Stimulated activated CD4-positive, alpha-beta T cell treated with anti-CD3 and anti-CD28 coated beads, TNF-alpha, amount 100 ng/mL, for 24 hours (primary cell): Measurements from ENCODE around the gene ALKBH5.

Experiments used
- DNase-seq, 3 experiments: peaks; one replicate each; pipeline ENCODE4 v3.0.0-alpha.2; 2020; ENCODE audit warnings: low read depth in 3 of 3

Gene ALKBH5

DNA sequence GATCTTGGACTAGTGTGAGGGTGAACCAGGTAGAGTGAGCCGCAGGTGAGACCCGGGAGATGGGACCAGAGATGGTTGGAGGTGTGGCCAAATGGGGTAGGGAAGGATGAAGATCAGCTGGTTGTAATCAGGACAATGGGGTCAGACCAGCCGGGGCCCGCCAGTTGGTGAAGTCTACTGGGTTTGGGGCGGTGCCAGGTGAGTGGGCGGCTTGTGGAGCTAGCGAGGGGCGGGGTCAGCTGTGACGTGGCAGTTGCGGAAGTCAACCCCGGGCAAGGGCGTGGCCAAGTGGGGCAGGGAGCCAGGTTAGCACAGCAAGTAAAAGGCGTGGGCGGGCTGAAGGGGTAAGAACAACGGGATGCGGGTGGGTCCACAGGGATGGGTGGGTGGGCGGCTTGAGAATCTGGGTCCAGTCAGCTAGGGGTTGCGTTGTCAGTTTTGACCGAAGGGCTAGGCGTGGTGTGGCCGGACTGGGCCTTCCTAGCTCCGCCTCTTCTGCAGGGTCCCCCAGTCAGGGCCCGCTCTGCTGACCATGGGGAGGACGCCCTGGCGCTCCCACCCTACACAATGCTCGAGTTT is 25.5 kb upstream of the ALKBH5 start:
- DNase-seq: peak; percentile 84 to 96 (median 87)

DNA sequence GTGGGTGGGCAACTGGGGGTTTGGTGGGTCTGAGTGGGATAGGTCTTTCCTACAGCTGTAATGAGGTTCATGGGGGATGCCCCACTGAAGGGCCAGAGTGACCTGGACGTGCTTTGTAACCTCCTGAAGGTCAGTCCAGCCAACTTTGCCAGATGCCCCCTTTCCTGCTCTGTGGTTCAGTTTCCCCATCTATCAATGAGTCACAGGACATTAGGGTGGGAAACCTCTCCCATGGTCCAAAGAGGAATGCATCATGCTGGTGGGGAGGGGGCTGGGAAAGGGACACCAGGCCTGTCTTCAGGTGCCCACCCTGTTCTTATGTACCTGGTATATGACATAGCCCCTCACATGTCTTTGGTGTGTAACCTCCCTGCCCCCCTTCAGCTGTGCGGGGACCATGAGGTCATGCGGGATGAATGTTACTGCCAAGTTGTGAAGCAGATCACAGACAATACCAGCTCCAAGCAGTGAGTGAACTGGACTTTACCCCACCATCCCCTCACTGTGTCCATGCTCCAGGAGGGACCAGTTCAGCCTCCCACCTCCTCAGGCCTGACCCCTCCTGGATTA is 24.0 kb upstream of the ALKBH5 start:
- no peak for DNase-seq

DNA sequence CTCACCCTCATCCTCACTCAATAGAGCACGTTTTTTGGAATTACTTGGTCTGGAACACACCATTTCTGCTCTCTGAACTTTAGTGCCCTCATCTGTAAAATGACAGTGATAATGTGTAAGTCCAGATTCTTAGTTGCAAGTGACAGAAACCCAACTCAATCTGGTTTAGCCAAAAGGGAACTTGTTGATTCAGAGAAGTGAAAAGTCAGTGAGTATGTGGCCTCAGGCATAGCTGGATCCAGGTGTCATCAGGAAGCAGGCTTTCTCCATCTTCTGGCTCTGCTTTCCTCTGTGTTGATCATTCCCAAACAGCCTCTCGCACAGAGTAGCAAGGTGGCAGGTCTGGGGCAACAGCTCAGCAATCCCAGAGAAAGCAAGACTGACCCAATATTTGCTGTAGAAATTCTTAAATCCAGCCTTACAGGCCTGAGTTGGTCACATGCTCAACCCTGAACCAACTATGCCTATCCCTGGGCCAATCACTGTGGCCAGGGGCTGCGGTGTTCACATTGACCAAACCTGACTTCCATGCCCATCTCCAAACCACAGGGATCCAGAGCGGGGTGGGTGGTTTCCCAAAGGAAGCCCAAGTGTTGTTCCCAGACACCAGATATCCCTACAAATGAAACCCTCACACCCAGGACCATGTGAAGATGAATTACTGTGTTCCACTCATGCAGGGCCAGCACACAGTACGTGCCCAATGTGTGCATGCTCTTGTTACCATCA is 23.3 kb upstream of the ALKBH5 start:
- DNase-seq: no peak

DNA sequence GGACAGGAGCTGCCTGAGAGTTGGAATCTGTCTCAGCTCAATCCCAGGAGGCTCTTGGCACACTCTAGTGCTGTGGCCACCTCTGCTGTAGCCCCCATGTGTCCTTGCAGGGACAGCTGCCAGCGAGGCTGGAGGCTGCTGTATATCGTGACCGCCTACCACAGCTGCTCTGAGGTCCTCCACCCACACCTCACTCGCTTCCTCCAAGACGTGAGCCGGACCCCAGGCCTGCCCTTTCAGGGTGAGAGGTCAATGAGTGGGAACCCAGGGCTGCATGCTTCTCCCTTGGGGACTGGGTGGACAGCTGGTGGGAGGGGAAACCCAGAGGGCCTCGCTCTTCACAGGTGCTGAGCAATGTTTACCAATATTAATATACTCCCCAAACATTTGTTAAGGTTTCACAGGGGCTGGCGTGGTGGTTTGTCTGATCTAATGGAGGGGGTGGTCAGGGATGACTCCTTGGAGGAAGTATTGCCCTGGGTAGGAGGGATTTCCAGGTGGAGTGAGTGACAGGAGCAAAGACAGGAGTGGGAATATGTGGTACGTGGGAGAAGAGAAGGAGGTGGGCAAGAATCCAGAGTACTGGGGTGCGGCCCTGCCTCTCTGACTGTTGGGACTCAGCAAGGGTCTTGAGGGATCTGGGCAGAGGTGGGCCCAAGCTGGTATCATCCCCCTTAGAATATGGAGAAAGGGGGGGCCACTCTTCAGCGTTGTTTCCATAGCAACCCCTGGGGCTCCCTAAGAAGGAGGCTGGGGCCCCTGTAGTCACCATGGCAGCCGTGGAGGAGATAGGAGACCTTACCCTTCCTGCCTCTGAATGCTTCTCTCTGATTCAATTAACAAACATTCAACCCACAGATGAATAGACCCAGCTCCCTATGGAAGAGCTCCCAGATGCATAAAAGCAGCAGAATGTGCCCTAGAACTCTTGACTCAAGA is 22.2 kb upstream of the ALKBH5 start:
- no peak for DNase-seq

DNA sequence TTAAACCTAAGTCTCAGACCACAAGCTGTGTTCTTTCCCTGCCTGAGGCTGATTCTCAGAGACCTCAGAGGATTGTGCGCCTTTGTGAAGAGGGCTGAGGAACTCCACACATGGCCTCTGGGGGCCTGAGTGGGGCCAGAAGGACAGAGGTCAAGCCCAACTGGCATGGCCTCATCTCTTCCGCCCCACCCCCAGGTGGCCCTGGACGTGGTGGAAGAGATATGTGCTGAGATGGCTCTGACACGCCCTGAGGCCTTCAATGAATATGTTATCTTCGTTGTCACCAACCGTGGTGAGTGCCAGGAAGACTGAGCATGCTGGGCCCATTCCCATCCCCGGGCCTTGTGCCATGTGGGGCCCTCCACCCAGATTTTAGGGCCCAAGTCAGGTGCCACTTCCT is 20.1 kb upstream of the ALKBH5 start:
- DNase-seq: no peak

DNA sequence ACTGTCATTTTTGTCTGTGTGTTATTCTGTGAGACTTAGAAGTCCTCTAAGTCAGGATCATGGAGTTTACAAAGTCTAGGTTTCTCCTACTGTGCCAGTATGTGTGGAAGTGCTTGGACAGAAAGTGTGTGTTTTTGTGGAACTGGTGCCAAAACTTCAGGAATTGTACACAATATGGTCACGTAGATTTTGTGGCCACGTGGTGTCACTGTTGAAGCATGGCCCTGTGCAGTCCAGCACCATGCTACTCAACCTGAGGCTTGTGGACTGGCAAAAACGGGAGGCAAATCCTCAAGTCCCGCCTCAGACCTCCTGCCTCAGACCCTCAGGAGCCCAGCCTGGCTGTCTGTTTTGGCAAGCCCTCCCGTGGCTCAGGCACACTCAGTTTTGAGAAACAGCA is 16.7 kb upstream of the ALKBH5 start:
- DNase-seq: no peak

DNA sequence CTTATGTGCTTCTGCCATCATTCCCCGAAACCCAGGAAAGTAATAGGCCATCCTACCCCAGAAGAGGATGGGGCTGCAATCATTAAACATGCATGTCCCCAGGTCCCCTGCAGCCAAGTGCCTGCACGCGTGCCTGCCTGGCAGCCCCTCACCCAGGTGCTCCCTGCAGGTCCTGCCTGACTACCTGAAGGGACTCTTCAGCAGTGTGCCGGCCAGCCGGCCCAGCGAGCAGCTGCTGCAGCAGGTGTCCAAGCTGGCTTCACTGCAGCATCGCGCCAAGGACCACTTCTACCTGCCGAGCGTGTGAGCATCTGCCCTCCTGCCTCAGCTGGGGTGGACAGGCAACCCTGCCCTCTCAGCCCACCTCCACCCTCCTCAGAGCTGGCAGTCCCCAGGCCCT is 16.2 kb upstream of the ALKBH5 start:
- no peak for DNase-seq

DNA sequence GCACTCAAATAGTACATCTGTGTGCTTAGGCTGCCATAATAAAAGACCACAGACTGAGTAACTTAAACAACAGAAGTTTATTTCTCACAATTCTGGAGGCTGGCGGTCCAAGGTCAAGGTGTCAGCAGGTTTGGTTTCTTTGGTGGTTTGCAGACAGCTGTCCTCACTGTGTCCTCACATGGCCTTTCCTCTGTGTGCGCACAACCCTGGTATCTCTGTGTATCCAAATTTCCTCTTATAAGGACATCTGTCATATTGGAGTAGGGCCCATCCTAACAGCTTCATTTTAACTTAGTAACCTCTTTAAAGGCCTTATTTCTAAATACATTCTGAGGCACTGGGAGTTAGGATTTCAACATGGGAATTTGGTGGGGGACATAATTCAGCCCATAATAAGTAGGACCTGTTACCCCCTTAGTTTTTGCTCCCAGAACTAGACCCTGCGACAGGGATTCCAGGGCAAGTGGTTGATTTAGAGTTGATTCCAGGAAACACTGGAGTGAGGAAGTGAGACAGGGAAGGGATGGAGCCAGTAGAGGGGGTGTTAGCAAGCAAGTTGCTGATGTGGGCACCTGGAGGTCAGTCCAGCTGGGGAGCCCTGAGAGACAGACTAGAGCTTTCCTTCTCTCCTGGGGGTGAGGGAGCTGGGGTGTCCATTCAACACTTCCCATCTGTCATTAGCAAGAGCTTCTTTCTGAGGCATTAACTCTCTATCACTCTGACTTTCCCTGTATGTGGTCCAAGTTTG is 10.9 kb upstream of the ALKBH5 start:
- DNase-seq: no peak

DNA sequence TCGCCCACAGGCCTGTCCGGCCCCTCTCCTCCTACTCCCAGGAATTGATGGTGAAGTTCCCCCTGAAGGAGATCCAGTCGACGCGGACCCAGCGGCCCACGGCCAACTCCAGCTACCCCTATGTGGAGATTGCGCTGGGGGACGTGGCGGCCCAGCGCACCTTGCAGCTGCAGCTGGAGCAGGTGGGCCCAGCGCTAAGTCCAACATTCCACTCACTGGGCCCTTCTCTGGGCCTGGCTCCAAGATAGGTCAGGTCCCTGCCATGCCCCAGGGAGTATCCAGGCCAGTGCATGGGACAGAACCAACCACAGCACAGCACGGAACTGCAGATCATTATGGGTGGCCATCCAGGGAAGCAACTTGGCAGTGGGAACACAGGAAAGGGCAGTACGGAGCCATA is 9.9 kb upstream of the ALKBH5 start:
- no peak for DNase-seq

DNA sequence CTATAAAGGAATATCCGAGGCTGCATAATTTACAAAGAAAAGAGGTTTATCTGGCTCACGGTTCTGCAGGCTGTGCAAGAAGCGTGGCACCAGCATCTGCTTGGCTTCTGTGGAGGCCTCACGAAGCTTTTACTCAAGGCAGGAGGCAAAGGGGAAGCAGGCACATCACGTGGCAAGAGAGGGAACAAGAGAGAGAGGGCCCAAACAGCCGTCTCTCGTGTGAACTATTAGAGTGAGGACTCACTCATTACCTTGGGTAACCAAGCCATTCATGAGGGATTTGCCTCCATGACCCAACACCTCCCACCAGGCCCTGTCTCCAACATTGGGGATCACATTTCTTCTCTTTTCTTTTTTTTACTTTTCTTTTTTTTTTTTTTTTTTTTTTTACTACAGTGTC is 7.5 kb upstream of the ALKBH5 start:
- no peak for DNase-seq

DNA sequence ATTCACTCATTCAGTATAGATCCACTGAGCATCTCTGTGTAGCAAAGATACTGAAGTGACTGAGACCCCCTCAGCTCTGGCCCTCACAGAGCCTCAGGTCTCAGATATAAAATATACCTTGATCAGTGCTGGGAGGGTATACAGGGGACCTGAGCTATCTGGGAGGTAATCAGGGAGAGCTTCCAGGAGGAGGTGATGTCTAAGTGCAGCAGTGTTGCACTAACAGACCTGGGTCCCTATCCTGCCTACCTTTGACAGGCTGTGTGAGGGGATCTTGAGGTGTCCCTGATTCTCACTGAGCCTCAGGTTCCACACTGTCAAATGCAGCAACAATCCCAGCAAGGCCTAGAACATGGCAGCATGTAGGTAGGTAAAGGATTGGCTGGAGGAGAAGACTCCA is 6.5 kb upstream of the ALKBH5 start:
- DNase-seq: no peak

DNA sequence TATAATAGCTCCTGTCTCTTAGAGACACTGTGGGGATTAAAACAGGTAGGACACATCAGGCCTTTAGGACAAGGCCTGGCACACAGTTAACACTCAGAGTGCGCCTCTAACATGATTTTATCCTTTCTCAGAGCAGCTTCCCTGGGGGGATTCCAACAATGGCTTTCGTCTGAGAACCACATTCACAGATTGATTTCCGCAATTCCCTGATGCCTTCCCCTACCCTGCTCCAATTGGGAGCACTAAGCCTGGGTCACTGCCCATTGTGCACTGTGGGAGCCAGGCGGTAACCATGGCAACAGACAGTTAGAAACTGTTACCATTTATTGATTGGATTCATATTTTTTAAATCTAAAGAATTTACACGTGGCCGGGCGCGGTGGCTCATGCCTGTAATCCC is 5.9 kb upstream of the ALKBH5 start:
- no peak for DNase-seq

DNA sequence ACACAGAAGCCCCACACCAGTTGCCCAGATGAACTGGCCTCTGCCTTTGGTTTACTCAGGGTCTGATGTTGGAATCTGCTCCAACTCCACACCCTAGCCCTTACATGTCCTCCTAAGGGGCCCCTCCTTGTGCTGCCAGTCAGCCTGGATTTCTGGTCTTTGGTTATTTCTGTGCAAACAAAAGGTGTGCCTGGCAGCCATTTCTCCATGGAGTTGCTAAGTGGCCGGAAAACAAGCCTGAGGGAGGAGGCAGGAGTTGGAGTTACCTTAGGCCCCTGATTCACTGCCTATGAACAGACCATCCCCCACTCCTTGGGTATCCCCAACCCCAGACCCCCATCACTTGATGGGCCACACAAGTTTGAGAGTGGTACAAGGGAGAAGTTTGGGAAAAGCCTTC is 4.4 kb upstream of the ALKBH5 start:
- DNase-seq: no peak

DNA sequence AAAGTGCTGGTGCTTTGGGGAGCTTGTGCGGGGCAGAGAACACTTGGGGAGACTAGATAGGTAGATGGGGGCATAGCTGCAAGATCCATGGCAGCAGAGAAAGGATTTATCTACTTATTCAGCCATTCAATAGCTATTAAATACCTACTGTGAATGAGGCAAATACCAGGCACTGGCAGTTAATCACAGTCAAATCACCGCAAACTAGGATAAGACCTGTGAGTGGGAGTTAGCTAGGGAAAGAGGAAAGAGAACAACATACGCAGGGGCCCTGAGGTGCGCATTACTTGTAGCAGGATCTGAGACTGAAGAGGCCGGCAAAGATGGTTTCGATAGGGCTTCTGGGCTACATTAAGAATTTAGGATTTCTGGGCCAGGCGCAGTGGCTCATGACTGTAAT is 3.8 kb upstream of the ALKBH5 start:
- no peak for DNase-seq

DNA sequence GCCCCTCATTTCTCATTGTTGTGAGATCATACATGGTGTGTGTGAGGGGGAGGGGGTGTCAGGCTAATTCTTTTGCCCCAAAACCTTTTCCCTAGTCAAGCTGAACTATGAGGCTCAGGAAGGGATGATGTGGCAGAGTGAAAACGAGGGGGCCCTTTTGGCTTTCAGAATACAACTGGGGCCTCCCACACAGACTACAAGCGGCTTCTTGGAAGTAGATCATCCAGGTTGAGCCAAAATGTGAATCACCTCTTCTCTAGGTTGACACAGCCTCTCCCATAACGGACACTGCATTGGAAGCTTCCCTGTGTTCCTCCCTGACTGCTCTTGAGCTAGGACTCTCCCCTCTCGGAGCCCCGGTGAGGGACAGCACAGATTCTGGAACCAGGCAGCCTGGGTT is 2.3 kb upstream of the ALKBH5 start:
- DNase-seq: peak in 1 of 3 experiments; percentile 61

DNA sequence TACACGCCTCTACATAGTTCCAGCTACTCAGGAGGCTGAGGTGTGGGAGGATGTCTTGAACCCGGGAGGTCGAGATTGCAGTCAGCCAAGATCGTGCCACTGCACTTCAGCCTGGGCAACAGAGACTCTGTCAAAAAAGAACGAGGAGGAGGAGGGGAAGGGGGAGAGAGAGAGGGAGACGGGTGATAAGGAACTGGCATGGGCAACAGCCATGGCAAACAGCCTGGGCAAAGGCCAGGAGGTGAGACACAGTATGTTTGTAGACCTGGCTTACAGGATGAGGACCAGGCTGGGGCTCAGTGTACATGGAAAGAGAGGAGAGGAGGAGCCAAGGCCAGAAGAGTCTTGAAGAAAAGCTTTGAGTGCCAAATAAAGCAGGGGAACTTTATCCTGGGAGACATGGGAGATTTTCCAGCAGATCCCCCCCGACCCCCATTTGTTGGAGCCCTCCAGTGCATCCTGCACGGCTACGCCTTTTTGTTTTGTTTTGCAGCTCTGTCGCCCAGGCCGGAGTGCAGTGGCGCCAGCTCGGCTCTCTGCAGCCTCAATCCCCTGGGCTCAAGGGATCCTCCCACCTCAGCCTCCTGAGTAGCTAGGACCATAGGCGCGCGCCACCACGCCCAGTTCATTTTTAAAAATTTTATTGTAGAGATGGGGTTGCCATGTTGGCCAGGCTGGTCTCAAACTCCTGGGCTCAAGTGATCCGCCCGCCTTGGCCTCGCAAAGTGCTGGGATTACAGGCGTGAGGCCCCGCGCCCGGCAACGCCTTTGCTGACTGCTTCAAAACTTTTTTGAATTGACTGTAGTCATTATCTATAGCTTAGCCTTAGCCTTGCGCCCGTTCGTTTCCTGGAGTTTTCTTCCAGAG is 1.3 kb upstream of the ALKBH5 start:
- no peak for DNase-seq

DNA sequence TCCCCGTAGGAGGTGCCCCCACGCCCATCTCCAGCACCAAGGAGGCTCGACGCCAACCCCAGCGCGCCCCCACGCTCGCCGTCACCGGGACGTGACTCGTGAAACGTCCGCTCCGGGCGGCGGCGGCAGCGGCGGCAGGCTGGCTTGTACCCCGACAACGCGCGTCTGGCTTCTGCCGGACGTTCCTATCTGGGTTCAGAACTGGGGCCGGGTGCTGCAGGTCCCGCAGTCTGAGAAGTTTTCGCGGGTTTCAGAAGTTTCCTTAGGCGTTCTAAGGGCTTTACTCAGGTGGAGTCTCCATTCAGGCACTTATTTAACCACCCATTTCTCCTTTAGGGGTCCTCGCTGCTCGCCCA is 672 bp upstream of the ALKBH5 start:
- peak; percentile 61 to 88 (median 70) for DNase-seq

DNA sequence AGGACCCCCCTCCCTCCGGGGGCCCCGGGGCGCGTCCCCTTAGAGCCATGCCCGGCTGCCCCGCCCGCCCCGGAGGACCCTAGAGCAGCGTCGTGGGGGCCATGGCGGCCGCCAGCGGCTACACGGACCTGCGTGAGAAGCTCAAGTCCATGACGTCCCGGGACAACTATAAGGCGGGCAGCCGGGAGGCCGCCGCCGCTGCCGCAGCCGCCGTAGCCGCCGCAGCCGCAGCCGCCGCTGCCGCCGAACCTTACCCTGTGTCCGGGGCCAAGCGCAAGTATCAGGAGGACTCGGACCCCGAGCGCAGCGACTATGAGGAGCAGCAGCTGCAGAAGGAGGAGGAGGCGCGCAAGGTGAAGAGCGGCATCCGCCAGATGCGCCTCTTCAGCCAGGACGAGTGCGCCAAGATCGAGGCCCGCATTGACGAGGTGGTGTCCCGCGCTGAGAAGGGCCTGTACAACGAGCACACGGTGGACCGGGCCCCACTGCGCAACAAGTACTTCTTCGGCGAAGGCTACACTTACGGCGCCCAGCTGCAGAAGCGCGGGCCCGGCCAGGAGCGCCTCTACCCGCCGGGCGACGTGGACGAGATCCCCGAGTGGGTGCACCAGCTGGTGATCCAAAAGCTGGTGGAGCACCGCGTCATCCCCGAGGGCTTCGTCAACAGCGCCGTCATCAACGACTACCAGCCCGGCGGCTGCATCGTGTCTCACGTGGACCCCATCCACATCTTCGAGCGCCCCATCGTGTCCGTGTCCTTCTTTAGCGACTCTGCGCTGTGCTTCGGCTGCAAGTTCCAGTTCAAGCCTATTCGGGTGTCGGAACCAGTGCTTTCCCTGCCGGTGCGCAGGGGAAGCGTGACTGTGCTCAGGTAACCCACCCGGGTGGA is 759 bp downstream of the ALKBH5 start:
- peak; percentile 35 to 70 (median 52) for DNase-seq

DNA sequence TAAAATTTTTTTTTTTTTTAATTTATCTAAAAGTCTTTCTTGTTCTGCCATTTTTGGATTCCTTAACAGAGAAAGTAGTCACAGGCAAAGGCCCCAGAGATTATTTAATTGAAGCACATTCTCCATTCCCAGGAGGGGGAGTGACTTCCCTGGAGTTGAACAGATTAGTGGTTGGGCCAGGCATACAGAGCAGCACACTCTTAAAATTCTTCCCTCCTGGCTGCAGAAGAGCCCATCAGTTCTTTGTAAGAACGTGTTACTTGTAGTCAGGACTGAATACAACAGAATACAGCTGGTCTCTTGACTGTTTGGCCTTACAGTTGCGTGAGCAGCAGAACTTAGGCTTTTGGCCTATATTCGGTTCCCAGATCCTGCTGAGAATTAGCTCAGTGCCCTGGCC is 1.8 kb downstream of the ALKBH5 start:
- DNase-seq: no peak
